SW 1271 (cell line): ENCODE data around the gene MOCS2.
"Not testable (repeated sequence)": the region's sequence is repeated elsewhere in the genome, so short reads cannot be mapped to it uniquely, and the experiment has no call there.

Experiments
- DNase-seq, 2 experiments: peaks; one replicate each; lab custom pipeline; 2025; lab: John Stamatoyannopoulos, UW

The MOCS2 gene, protein sequence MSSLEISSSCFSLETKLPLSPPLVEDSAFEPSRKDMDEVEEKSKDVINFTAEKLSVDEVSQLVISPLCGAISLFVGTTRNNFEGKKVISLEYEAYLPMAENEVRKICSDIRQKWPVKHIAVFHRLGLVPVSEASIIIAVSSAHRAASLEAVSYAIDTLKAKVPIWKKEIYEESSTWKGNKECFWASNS

DNA sequence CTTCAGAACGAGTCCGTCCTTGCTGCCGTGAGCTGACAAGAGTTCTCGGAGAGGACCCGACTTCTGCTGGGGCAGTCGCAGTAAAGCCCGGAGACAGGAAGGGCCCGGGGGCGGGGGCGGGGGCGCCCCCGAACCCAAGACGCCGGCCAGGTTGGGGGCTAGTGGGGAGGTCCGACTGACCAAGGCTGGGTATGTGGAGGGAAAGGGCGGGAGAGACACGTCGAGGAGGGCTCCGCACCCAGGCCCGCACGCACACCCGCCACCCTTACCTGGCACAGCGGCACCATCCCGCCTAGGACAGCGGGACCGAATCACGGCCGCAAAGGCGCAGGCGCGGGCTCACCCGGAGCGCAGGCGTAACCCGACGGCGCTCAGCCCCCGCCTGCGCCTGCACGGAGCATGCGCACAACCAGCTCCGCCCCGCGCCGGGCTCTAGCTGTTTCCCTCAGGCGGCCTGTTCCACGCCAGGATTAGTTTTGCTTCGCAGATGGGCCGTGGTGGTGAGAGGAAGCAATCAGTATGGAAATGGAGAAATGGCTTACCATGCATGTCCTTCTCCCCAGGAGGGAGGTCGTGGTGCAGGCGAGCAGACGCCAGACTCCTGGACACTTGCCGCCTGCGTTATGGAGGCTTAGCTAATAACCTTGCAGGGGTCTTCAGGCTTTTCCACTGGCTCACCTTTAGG lies at the start of gene MOCS2:
MOCS2 (minus strand) TSS at position 315 of the 685 bp plus-strand sequence. CDS start 2,583 bp downstream, outside the sequence.
- DNase-seq: peak; percentile 85 to 91

DNA sequence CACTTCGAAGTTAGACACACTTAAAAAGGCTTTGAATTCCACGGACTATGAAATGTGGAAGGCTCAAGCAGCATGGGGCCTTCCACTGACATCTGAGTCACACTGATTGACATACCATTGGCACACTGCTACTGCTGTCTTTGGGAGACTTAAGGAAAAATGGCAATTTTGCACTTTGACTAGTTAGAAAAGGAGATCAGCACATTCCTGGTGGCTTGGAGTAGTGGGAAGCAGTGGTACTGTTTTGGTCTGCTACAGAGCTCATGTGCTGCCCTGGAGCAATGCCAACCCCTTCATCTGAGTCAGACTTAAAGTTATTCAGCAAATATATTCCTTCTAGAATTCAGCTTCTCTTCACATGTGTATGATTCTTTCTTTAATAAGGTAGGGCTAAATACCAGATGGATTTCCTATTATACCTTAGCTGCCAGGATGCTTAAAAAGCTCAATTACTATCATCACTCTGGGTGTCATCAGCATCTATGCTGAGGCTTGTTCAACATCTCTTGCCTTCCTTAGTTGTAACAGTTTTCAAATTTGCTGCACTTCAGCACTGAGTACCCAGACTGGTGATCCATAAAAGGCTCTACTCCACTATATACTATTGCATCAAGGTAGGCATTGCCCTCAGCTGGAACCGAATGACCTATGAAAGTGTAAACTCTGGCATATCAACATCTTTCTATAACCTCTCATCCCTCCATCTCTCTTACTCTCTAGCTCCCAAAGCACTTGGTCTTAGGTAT lies 42.3 kb upstream of the MOCS2 start:
- no peak for DNase-seq

DNA sequence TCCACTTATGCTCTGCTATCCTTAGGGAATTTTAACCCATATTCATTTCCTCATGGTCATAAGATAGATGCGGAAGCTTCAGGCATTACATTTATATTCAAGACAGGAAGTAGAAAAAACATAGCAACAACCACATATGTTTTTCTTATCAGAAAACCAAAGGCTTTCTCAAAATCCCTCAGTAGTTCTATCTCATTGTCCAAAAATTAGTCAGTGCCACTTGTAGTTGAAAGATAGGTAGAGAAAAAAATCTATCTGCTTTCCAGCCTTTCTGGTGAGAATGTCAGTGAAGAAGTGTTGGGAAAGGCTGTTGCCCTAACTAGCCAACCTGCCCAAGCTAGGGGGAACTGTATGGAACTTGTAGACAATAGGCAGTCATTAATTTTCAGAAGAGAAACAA lies 23.5 kb upstream of the MOCS2 start:
- no peak for DNase-seq

DNA sequence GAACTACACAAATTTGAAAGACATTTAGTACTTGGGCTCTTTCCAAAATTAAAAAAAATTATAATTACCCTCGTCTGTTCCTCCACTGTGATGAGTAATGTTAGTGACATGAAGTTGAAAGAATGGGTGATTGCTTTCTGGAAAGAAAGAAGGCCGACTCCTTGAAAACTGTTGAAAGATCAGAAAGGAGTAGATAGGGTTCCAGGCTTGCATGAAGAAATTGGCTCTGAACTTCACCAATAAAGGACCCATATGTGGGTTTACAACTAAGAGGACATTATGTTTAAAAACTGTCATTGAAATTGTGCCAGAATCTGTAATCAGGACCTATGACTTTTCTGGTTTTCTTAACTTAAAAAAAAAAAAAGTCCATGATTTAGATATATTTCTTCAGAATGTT lies 20.7 kb upstream of the MOCS2 start:
- no peak for DNase-seq

DNA sequence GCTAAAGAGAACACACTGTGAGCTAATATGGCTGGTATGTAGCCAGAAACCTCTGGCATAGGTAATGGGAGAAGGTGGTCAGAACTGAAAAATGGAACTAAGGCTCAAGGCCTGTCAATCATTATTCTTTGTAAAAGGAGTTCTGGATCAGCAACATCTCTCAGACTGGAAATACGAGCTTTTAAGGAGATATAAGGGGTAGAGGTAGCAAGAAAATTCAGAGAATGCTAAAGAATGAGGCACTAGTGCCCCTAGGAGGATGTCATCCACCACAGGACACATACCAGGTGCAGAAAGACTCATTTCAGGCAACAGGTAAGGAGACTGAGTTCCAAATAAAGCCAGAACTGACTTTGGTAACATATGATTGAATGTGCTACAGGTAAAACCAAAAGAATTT lies 18.9 kb upstream of the MOCS2 start:
- no peak for DNase-seq

DNA sequence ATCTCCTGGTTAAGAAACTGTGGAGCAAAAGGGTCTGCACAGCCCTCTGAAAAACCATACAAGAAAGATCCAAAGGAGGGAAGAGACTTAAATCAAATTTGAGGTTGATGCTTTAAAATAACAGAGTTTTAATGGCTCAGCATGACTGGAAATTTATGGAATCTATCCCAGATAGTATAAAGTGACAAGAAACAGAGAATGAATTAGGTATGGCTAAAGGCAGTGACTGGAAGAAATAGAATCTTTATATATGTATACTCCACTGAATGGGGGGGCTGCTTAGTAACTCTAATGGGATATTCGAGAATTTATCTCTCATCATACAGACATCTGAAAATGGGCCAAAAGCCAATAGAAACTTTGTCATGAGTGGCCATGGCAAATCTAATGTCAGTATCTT lies 17.6 kb upstream of the MOCS2 start:
- no peak for DNase-seq

DNA sequence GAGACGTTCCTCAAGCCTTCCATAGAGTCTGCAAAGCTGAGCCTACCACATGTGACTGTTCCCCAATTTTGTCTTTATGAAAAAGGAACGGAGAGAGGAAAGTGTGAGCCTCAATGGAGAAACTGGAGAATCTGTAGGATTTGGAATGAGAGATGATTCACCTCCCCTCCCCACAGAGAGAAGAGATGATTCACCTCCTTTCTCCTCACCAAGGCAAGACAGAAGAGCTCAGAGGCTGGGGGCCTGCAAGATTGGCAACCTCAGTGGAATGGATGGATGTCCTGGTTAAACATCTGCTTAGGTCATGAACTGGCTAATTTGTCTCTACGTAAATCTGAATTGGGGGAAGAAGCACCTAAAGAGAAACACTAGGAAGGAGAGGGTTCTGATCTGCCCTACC lies 17.0 kb upstream of the MOCS2 start:
- DNase-seq: no peak

DNA sequence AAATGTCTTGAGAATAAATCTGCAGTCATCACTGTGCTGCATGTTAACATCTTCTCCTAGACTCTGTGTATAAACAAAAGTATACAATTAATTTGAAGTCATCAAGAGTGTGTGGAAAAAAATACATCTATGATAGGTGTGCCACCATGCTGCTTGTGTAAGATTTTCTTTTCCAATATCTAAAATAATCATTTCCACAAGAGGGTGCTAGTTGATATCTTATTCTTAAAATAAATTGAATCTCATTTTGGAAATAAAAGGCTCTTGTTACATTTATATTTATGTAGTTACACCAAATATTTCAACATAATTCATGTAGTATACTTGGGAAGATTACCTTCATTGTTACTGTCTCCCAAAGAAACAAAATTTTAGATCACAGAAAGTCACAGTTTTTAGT lies 14.1 kb upstream of the MOCS2 start:
- peak in 1 of 2 experiments; percentile 35 for DNase-seq

DNA sequence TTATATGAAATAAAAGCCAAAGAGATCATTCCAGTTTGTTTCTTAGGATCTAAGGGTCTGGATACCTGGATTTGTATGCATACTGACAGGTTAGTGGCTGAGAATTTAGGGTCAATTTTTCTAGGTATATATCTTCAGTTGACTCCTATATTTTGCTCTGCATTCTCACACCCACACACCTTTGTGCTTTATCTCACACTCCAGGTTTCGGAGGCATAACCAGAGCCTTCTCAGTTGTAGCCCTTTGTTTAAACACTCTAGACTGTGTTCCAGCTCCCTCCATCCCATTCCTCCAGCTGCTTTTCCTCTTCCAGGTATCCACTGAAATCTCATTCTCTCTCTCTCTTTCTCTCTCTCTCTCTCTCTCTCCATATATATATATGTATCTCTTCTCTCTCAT lies 10.6 kb upstream of the MOCS2 start:
- DNase-seq: no peak

DNA sequence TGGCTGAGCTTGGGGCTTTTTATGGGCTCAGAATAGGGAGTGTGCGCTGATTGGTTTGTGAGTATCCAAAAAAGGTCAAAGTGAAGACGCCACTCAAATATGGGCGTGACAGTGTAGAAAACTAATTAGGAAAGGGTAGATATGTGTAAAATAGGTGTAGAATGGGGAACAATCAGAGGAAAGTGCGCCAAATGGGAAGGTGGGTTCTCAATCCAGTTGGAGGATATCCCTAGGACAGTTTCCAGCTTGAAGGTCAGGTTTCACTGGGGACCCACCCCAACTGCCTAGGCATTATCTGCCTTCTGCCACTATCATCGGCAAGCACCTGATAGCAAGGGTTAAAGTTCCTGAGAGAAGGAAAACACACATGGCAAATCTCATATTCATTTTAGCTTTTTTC lies 9.3 kb upstream of the MOCS2 start:
- no peak for DNase-seq

DNA sequence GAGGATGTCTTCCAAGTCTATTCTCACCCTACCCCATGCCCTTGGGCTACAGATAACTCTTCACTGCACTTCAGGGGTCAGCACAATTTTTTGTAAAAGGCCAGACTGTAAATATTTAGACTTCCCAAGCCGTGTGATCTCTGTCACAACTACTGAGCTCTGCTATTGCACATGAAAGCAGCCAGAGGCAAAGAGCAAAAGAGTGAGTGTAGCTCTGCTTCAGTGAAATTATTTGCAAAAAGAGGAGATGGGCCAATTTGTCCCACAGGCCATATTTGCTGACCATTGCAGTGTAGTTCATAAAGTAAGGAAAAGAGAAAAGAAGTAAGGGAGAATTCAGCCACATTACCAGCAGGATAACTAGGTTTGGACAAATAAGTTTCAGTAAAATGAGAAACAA lies 7.0 kb upstream of the MOCS2 start:
- no peak for DNase-seq

DNA sequence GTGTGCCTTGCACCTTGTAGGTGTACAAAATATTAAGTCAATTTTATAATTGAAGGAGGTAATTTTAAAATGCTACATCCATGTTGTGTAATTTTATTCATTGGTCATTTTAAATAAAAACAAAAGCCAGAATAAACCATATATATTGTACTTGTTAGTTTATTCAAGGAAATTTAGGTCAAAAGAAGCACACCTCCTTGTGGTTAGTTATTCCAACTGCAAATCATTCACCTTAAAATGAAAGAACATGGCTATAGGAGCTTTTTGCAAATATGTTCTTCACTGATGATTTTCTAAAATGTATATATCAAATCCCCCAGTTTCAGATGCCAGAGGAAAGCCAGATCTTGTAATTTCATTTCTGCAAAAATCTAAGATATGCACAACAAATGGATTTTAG lies 5.4 kb upstream of the MOCS2 start:
- DNase-seq: peak; percentile 8 to 61

DNA sequence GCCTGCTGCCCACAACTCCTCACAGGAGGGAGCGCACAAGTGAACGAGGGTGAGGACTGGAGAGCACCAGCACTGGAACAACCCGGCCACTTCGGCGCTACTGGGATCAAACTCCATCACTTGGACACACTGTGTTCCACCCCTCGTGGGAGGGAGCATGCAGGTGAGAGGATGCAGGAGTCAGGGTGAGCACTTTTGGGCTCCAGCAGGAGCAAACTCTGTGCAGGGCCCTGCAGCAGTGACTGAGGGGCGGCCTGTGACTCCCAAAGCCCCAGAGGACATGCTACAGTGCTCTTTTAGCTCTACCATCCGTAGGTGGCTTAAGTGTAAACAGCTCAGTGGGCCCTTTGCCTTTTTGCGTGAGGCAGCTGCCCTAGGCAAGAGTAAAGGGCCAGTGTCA lies 4.4 kb upstream of the MOCS2 start:
- DNase-seq: no peak

DNA sequence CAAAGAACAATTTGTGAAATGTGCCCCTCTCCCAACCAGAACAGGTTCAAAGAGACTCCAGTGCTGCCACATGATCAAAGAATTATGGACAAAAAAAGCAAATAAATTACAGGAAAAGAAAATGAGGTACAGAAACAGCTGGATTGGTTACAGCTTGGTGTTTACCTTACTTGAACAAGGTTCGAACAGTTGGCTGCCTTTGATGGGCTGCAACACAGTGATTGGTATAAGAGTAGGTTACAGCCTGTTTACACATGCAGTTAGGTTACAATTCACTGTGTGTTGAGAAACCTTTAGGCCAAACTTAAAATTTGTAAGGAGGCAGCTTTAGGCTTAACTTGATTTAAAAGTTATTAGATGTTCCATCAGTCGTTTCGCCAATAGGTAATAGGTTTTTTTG lies 3.4 kb upstream of the MOCS2 start:
- no peak for DNase-seq

DNA sequence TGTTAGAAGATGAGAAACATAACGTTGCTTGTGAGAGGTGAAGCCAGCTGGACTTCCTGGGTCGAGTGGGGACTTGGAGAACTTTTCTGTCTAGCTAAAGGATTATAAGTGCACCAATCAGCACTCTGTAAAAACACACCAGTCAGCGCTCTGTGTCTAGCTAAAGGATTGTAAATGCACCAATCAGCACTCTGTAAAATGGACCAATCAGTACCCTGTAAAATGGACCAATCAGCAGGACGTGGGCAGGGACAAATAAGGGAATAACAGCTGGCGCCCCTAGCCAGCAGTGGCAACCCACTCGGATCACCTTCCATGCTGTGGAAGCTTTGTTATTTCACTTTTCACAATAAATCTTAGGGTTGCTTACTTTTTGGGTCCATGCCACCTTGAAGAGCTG lies 2.8 kb upstream of the MOCS2 start:
- not testable (repeated sequence) for DNase-seq

DNA sequence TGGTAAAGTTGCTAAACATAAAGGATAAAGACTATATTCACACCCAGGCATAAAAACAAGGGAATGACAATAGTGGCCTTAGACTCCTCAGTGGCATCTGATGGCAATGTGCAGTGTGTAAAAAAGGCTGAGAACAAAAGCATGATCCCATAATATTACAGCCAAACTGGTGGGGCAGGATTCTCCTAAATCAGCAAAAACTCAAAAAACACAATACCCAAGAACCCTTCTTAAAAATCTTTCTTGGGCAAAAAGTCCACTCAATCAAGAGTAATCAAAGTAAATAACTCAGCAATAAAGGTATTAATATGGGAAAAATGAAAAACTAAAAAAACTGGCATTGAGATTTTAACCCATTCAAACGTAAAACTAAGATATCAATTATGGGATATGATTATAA lies 1.6 kb upstream of the MOCS2 start:
- DNase-seq: no peak

DNA sequence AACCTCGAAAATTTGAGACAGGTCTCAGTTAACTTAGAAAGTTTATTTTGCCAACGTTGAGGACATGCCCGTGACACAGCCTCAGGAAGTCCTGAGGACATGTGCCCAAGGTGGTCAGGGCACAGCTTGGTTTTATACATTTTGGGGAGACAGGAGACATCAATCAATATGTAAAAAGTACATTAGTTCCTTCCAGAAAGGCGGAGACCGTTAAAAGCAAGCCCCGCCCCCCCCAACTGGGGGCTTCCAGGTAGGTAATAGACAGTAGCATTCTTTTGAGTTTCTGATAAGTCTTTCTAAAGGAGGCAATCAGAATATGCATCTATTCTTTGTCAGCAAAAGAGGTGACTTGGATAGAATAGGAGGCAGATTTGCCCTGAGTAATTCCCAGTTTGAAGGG lies 599 bp upstream of the MOCS2 start:
- no peak for DNase-seq

DNA sequence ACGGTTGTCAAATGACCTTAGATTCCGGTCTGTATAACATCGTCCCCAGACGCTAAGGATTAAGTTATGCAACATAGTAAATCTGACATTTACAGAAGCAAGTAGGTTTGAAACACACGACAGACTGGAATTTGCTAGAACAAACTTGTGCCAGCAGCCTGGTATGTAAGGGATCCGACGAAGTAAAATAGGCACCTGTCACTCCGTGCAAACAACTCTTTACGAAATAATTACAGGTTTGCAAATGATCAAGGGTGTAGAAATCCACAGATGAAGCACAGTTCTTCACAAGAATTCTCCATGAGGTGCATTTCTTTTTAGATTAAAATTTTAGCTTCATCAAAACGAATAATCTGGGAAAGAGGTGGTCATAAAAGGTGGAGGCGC lies 508 bp downstream of the MOCS2 start:
- no peak for DNase-seq

DNA sequence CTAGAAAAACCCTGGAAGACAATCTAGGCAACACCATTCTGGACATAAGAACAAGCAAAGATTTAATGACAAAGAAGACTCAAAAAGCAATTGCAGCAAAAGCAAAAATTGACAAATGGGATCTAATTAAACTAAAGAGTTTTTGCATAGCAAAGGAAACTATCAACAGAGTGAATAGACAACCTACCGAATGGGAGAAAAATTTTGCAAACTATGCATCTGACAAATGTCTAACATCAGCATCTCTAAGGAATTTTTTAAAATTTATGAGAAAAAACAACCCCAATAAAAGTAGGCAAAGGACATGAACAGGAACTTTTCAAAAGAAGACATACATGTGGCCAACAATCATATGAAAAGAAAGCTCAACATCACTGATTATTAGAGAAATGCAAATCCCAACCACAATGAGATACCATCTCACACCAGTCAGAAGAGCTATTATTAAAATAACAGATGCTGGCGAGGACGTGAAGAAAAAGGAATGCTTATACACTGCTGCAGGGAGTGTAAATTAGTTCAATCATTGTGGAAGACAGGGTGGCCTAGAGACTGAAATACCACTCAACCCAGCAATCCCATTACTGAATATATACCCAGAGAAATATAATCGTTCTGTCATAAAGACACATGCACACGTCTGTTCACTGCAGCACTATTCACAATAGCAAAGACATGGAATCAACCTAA lies 3.8 kb downstream of the MOCS2 start:
- no peak for DNase-seq

DNA sequence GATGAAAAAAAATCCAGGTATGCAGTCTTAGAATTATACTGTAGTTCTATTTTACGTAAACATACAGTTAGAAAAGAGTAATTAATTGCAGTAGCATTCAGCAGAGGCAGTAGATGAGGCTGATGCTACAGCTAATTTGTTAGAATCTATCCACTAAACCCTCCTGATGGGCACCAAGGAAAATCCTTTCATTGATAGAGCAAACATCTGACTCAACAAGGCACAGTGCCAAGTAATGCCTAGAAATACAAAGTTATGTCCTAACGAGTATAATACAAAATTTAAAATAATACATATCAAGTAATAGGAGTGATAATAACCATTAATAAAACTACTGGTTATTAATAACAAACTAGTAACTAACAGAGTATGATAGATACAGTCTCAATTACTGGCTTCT lies 9.0 kb downstream of the MOCS2 start:
- no peak for DNase-seq

DNA sequence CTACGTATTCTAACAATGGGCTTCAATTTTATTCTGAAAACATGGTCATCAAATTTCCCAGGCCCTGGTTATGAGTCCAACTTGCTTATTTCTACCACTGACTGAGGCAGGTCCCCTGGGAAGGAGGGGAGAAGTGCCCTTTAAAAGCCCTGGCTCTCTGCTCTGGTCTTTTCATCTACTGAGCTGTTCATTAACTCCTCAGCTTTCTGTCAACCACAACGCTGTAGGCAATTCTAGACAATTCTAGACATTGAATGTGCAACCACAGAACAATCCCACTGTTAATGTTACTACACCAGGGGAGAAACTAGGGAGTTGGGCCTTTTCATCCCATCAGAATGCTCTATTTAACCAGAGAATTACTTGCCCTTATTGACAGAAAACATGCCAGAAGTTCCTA lies 10.0 kb downstream of the MOCS2 start:
- no peak for DNase-seq

DNA sequence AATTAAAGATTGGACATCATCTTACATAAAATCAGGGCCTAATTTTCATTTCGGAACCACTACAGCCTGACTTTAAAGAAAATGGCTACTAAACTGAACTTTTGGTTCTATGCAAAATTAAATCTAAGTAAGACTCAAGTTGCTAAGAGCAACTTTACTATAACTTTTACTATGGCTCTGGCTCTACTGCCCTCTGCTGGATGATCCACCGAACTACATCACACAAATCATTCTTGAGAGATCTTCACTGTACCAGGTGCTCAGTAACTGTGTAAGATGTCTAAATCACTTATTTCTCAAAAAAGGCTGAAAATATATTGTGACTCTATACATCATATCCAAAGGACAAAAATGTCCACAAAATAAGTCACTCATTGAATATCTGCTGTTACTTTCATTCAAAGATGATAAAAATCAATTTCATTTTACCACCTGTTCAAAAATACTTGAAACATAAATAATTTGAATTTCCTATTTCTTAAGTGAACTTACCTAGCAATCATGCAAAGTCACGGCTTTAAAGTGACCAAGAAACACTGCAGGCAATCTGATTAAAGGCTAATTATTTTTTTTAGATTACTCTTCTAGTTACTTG lies 13.5 kb downstream of the MOCS2 start:
- DNase-seq: peak in 1 of 2 experiments; percentile 74
